HEK293T (cell line): ENCODE measurements around the gene FBRSL1.

ENCODE experiments used
- BHLHE40 ChIP-seq: fragments of 450-650 bp; IDR thresholded peaks from 2 replicates; pipeline ENCODE4 v1.6.1; 2016; ENCODE audit warnings: mild to moderate bottlenecking, moderate library complexity, borderline replicate concordance
- CTBP1 ChIP-seq: fragments of 450-650 bp; IDR thresholded peaks from 2 replicates; pipeline ENCODE4 v1.6.1; 2016; ENCODE audit warnings: borderline replicate concordance
- FOXA1 ChIP-seq: fragments of 450-650 bp; IDR thresholded peaks from 2 replicates; pipeline ENCODE4 v1.6.1; 2016; ENCODE audit warnings: mild to moderate bottlenecking
- FOXM1 ChIP-seq: fragments of 450-650 bp; IDR thresholded peaks from 2 replicates; pipeline ENCODE4 v1.6.1; 2017; ENCODE audit warnings: mild to moderate bottlenecking, borderline replicate concordance
- HDGF ChIP-seq: fragments of 450-650 bp; IDR thresholded peaks from 2 replicates; pipeline ENCODE4 v1.6.1; 2017; ENCODE audit warnings: antibody characterized with exemption, borderline replicate concordance
- NFRKB ChIP-seq: fragments of 450-650 bp; IDR thresholded peaks from 2 replicates; pipeline ENCODE4 v1.6.1; 2016; ENCODE audit warnings: mild to moderate bottlenecking, moderate library complexity
- SUZ12 ChIP-seq: fragments of 450-650 bp; IDR thresholded peaks from 2 replicates; pipeline ENCODE4 v1.6.1; 2016; ENCODE audit warnings: mild to moderate bottlenecking
- ZNF384 ChIP-seq: fragments of 450-650 bp; IDR thresholded peaks from 2 replicates; pipeline ENCODE4 v1.6.1; 2016

- TF ChIP-seq BHLHE40 = no peak
- no peak for TF ChIP-seq FOXA1
- no peak for TF ChIP-seq ZNF384
- no peak for TF ChIP-seq HDGF
- no peak for TF ChIP-seq CTBP1
- no peak for TF ChIP-seq NFRKB
- no peak for TF ChIP-seq FOXM1
- TF ChIP-seq SUZ12 = no peak
Observed at GRCh38 chr12:132497514-132498405, 7.8 kb downstream of the FBRSL1 start.
